GM12878 (cell line): ENCODE data around the gene SELENOS. TPM values are rescaled to one million over a fixed set of nuclear protein-coding genes. Genes with fewer than 3 reads are reported as not detected.

Experiments used
- ATAC-seq: fragments of 200-7000 bp; cut with Tn5 transposase; 3 replicates; pipeline ENCODE4 v1.9.1; 2020; ENCODE audit warnings: mild to moderate bottlenecking, moderate library complexity
- BruUV-seq: library from RNA; stranded (reverse); fragments of 400-500 nt; replicated peaks from 2 replicates; lab custom pipeline; 2021; lab: Mats Ljungman, UMichigan
- CTCF ChIA-PET: fragments of 300-600 bp; sonication (Branson Sonifier 250); formaldehyde crosslinking; extraction: SDS; loops from one replicate; lab custom pipeline; 2021; ENCODE audit warnings: inconsistent platforms; lab: Yijun Ruan, JAX
- POLR2A ChIA-PET: fragments of 350-600 bp; formaldehyde crosslinking; extraction: SDS; loops from one replicate; lab custom pipeline; 2021; ENCODE audit warnings: inconsistent platforms; lab: Charles Lee
- RAD21 ChIA-PET: fragments of 300-600 bp; sonication (Branson Sonifier 250); formaldehyde crosslinking; loops from one replicate; lab custom pipeline; 2023; ENCODE audit warnings: antibody characterized with exemption; ENCODE audit not compliant: unreplicated experiment; lab: Charles Lee
- SMC1A ChIA-PET: fragments of 300-600 bp; sonication (Branson Sonifier 250); formaldehyde crosslinking; loops from one replicate; lab custom pipeline; 2023; ENCODE audit not compliant: unreplicated experiment, uncharacterized antibody; lab: Charles Lee
- DNase-seq: peaks from one replicate; pipeline ENCODE4 v3.0.0-alpha.2; 2011; ENCODE audit warnings: low read depth, low spot score
- FAIRE-seq: peaks from 3 replicates; lab custom pipeline; 2011; peaks lifted over from hg19 to GRCh38; lab: Jason Lieb, UNC
- H2AFZ ChIP-seq: 2 replicates; pipeline ENCODE4 v1.6.0; 2011; ENCODE audit warnings: low read depth, low read length, control low read depth; ENCODE audit not compliant: control insufficient read depth
- H3K27ac ChIP-seq: 2 replicates; pipeline ENCODE4 v1.5.1; 2011; ENCODE audit warnings: control low read depth; ENCODE audit not compliant: control insufficient read depth, insufficient read depth
- H3K27me3 ChIP-seq, 2 experiments: replicated peaks in 1 of 2; 2 replicates each; pipeline versions ENCODE4 v1.6.0 to v1.6.1; 2011; ENCODE audit warnings: low read length in 1 of 2; ENCODE audit not compliant: control insufficient read depth in 2 of 2, insufficient read depth in 2 of 2
- H3K36me3 ChIP-seq, 2 experiments: 2 replicates each; pipeline ENCODE4 v1.5.1; 2011; ENCODE audit warnings: low read length in 1 of 2; ENCODE audit not compliant: control insufficient read depth in 2 of 2, insufficient read depth in 2 of 2
- H3K4me1 ChIP-seq: 2 replicates; pipeline ENCODE4 v1.6.1; 2011; ENCODE audit warnings: mild to moderate bottlenecking, low read length, moderate library complexity, mixed read lengths; ENCODE audit not compliant: control insufficient read depth, insufficient read depth
- H3K4me2 ChIP-seq: 2 replicates; pipeline ENCODE4 v1.6.0; 2011; ENCODE audit warnings: control low read depth; ENCODE audit not compliant: control insufficient read depth, insufficient read depth
- H3K4me3 ChIP-seq: fragments of 200-600 bp; sonication (generic); 2 replicates; pipeline ENCODE4 v1.5.1; 2016
- H3K79me2 ChIP-seq: 2 replicates; pipeline ENCODE4 v1.6.0; 2011; ENCODE audit warnings: low read length; ENCODE audit not compliant: control insufficient read depth, insufficient read depth
- H3K9ac ChIP-seq: 2 replicates; pipeline ENCODE4 v1.8.0; 2011; ENCODE audit warnings: low read length, control low read depth, mixed read lengths; ENCODE audit not compliant: control insufficient read depth, insufficient read depth
- H3K9me3 ChIP-seq: replicated peaks from 3 replicates; pipeline ENCODE4 v1.5.1; 2011; ENCODE audit warnings: mild to moderate bottlenecking, low read length; ENCODE audit not compliant: control insufficient read depth, insufficient read depth
- H4K20me1 ChIP-seq: 2 replicates; pipeline ENCODE4 v1.6.0; 2011; ENCODE audit not compliant: control insufficient read depth, insufficient read depth
- CBX5 ChIP-seq: sonication (generic); IDR thresholded peaks from 2 replicates; pipeline ENCODE4 v1.6.1; 2016; ENCODE audit warnings: low read depth, moderate library complexity, mild to moderate bottlenecking, inconsistent platforms
- CREB1 ChIP-seq: IDR thresholded peaks from 2 replicates; pipeline ENCODE4 v1.6.1; 2012; ENCODE audit warnings: low read depth, mild to moderate bottlenecking, inconsistent platforms
- ETV6 ChIP-seq, 2 experiments: fragments of 450-650 bp in 1 of 2; IDR thresholded peaks in 1 of 2; conservative IDR thresholded peaks in 1 of 2; 2 replicates each; pipeline ENCODE4 v1.6.1; 2014; ENCODE audit warnings: antibody characterized with exemption in 1 of 2, borderline replicate concordance in 1 of 2, low read depth in 1 of 2, mild to moderate bottlenecking in 1 of 2, moderate library complexity in 1 of 2
- HCFC1 ChIP-seq: fragments of 150-350 bp; IDR thresholded peaks from 2 replicates; pipeline ENCODE4 v1.6.1; 2014; ENCODE audit warnings: low read length
- HDAC6 ChIP-seq: fragments of 200-600 bp; sonication (generic); IDR thresholded peaks from one replicate; pipeline ENCODE4 v1.8.0; 2017; ENCODE audit warnings: antibody characterized with exemption; ENCODE audit not compliant: unreplicated experiment
- IRF4 ChIP-seq: IDR thresholded peaks from 2 replicates; pipeline ENCODE4 v1.6.1; 2011; ENCODE audit warnings: low read depth, low read length
- JUND ChIP-seq: IDR thresholded peaks from 2 replicates; pipeline ENCODE4 v1.6.1; 2012; ENCODE audit warnings: low read depth, mild to moderate bottlenecking, low read length, improper control_type of control experiment, moderate library complexity
- MTA3 ChIP-seq: IDR thresholded peaks from 2 replicates; pipeline ENCODE4 v1.6.1; 2012; ENCODE audit warnings: low read length, inconsistent platforms, borderline replicate concordance
- NBN ChIP-seq: fragments of 450-650 bp; IDR thresholded peaks from 2 replicates; pipeline ENCODE4 v1.6.1; 2016
- PBX3 ChIP-seq: IDR thresholded peaks from 2 replicates; pipeline ENCODE4 v1.6.1; 2011; ENCODE audit warnings: mild to moderate bottlenecking, low read depth, low read length, moderate library complexity; ENCODE audit not compliant: insufficient replicate concordance
- RELB ChIP-seq: fragments of 450-650 bp; IDR thresholded peaks from 2 replicates; pipeline ENCODE4 v1.6.1; 2017; ENCODE audit warnings: low read depth, mild to moderate bottlenecking, moderate library complexity
- TCF12 ChIP-seq: IDR thresholded peaks from 2 replicates; pipeline ENCODE4 v1.6.1; 2011; ENCODE audit warnings: low read depth, mild to moderate bottlenecking, low read length
- ZNF274 ChIP-seq: IDR thresholded peaks from one replicate; pipeline ENCODE4 v1.8.0; 2011; ENCODE audit not compliant: insufficient read length, insufficient read depth
- in situ Hi-C: fragments of 300-500 bp; cut with MboI; formaldehyde crosslinking; loops from 9 replicates; pipeline ENCODE4 v1.14.3; 2018; ENCODE audit warnings: mixed read lengths
- intact Hi-C: fragments of 100-400 bp; cut with micrococcal nuclease; formaldehyde crosslinking; loops from one replicate; pipeline ENCODE4 v1.14.2; 2022; ENCODE audit not compliant: unreplicated experiment
- polyA plus RNA-seq, 11 experiments: library from polyadenylated mRNA; depleted of rRNA in 4 of 11; unstranded in 6 of 11; stranded (reverse) in 5 of 11; fragments of >200 nt; fragmentation: Nextera tagmentation in 4 of 11; fragmentation: Illumina TruSeq in 1 of 11; extraction: Ambion mirVana in 4 of 11; extraction: Trizol in 1 of 11; gene quantifications; 1 replicate in 1 of 11; 2 replicates in 10 of 11; pipeline versions ENCODE4 v1.2.1 to v1.2.3, GENCODE V29; 2011 to 2016; ENCODE audit warnings: inconsistent platforms in 2 of 11, missing spikeins in 2 of 11, low read depth in 1 of 11
- total RNA-seq, 4 experiments: library from RNA; depleted of rRNA in 3 of 4; stranded (reverse); fragments of >200 nt in 3 of 4; fragmentation: Illumina TruSeq in 1 of 4; extraction: Trizol in 1 of 4; gene quantifications; 2 replicates each; pipeline versions ENCODE4 v1.2.1 to v1.2.3, GENCODE V29; 2013 to 2021
- TF ChIP-seq, protein P1 (sequence below): fragments of 450-650 bp; IDR thresholded peaks from 2 replicates; pipeline ENCODE4 v1.6.1; 2017; ENCODE audit warnings: mild to moderate bottlenecking, low read depth, inconsistent platforms; ENCODE audit not compliant: poor library complexity, severe bottlenecking

Gene SELENOS
- total and polyA plus RNA-seq, 10 of the 15 experiments (the other 5 are each of a cell fraction or from before 2014, with no cell fraction given): 25.8 to 90.1 (median 37.3) TPM

DNA sequence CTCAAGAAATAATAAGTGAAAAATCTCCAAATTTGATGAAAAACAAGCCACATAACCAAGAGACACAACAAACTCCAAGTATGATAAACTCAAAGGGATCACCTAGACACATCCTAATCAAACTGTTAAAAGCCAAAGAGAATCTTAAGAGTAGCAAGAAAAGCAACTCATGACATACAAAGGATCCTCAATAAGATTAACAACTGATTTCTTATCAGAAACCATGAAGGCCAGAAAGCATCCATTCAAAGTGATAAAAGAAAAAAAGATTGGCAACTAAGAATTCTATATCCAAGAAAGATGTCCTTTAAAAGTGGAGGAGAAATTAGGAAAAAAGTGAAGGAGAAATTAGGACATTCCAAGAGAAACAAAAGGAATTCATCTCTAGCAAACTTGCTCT is 49.0 kb downstream of the SELENOS start:
- ChIA-PET RAD21 (no interaction called here), POLR2A (no interaction called here)
- in situ Hi-C loops: no loop called here
- DNase-seq: no peak
- no peaks in the 10 kb centered on the region for H3K4me1 ChIP-seq
- TF ChIP-seq ETV6 (conservative IDR thresholded peaks at IDR 0.05 in 1 of 2, IDR thresholded peaks at IDR 0.05 in 1 of 2; ENCODE audit: borderline replicate concordance in 1 of 2, low read depth in 1 of 2) (no peak), MTA3 (no peak), CREB1 (no peak), HDAC6 (no peak), PBX3 (no peak), HCFC1 (no peak), ZNF274 (no peak), RELB (peak; percentile 31; the same call in 1 of the 2 replicates), JUND (no peak), TCF12 (no peak), IRF4 (no peak), NBN (peak; percentile 25; the same call in 1 of the 2 replicates), CBX5 (peak; percentile 50; the same call in 1 of the 2 replicates)
- TF ChIP-seq, protein P1, sequence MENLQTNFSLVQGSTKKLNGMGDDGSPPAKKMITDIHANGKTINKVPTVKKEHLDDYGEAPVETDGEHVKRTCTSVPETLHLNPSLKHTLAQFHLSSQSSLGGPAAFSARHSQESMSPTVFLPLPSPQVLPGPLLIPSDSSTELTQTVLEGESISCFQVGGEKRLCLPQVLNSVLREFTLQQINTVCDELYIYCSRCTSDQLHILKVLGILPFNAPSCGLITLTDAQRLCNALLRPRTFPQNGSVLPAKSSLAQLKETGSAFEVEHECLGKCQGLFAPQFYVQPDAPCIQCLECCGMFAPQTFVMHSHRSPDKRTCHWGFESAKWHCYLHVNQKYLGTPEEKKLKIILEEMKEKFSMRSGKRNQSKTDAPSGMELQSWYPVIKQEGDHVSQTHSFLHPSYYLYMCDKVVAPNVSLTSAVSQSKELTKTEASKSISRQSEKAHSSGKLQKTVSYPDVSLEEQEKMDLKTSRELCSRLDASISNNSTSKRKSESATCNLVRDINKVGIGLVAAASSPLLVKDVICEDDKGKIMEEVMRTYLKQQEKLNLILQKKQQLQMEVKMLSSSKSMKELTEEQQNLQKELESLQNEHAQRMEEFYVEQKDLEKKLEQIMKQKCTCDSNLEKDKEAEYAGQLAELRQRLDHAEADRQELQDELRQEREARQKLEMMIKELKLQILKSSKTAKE: no peak
- TF ChIP-seq, all 136 proteins: peak for 3
- SMC1A ChIA-PET: interaction anchor here (1.8 kb wide), 1 partner anchor 11 kb away, joined by 5 read pairs; no protein-coding TSS in a partner anchor
- CTCF ChIA-PET: interaction anchor here (0.9 kb wide), 1 partner anchor 29 kb away, joined by 3 read pairs; no protein-coding TSS in a partner anchor
- no peak overlapping the region for H2AFZ ChIP-seq
- peaks cover 68% of the 10 kb centered on the region for H3K79me2 ChIP-seq
- H3K9ac ChIP-seq: no peak overlapping the region
- H3K4me2 ChIP-seq: no peak overlapping the region
- FAIRE-seq: no peak
- H3K4me3 ChIP-seq: no peak overlapping the region
- intact Hi-C loops: no loop called here
- H3K27me3 ChIP-seq: no peaks in the 10 kb centered on the region
- peaks cover 6 to 9% of the 10 kb centered on the region in 2 experiments; a peak in 3 of 4 replicates for H3K36me3 ChIP-seq
- H3K27ac ChIP-seq: no peak overlapping the region
- no peaks in the 10 kb centered on the region for H4K20me1 ChIP-seq
- H3K9me3 ChIP-seq: peaks cover 20% of the 10 kb centered on the region
- no peak for ATAC-seq
- BruUV-seq: no TSS peak
